GM18870 (cell line): Measurements from ENCODE around the gene ACTN2.
A peak's percentile ranks its signal among the peaks of the same experiment; 100 is the strongest.

Experiments
- ATAC-seq: cut with Tn5 transposase; IDR thresholded peaks from one replicate; pipeline ENCODE4 v1.9.1; 2021; ENCODE audit warnings: moderate library complexity; ENCODE audit not compliant: unreplicated experiment

The ACTN2 gene

DNA sequence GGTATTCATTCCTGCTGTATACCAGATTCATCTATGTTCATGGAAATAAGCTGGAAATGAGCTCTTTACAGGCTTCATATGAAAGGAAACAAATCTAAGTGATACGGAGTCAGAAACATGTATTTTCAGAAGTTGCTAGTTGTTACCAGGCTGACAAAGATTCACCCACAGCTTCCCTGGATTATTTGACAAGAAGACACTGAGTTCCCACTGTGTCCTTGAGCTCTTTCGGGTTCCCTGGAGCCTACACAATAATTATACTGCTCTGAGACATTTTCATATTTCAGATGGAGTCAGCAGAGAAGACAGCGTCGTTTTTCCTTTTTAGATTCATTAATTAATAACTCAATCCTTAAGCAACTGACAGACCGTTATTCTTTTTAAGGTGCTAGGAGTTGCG, 79.5 kb downstream of the ACTN2 start:
- no peak for ATAC-seq

DNA sequence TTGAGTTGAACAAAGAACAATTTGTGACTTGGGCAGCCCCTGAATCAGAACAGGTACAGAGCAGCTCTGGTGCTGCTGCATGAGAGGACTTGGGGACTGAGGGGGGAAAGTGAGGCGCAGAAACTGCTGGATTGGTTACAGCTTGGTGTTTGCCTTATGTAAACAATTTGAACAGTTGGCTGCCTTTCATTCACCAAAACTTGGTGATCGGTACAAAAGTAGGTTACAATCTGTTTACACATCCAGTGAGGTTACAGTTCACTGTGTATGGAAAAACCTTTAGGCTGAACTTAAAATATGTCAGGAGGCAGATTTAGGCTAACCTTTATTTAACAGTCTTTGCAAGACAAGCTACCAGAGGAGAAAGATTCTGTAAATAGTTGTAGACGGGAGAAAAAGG, 80.2 kb downstream of the ACTN2 start:
- no peak for ATAC-seq

DNA sequence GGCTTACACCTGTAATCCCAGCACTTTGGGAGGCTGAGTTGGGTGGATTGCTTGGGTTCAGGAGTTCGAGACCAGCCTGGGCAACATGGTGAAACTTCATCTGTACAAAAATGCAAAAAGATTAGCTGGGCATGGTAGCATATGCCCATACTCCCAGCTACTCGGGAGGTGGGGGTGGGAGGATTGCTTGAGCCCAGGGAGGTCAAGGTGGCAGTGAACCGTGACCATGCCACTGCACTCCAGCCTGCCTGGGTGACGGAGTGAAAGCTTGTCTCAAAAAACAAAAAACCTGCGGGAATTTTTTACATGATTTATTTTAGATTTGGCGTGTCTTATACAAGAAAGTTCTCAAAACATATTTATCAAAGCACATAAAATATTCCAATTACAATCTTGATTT, 81.0 kb downstream of the ACTN2 start:
- no peak for ATAC-seq

DNA sequence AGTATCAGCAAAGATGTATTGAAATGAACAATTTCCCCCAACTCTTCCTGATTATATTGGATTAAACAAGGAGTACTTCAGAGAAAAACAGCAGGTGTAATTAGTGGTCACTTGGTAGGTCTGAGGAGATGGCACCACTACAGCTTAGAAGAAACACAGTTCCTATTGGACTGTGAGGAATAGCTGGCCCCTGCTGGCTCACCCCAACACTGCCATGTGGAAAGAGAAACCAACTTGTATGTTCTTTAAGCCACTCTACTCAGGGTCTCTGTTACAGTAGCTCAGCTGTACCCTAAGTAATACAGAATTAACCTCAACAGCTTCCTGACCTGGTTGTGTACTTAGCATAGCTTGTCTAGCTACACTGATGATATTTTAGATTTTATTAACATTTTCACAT, 82.3 kb downstream of the ACTN2 start:
- ATAC-seq, result no peak

DNA sequence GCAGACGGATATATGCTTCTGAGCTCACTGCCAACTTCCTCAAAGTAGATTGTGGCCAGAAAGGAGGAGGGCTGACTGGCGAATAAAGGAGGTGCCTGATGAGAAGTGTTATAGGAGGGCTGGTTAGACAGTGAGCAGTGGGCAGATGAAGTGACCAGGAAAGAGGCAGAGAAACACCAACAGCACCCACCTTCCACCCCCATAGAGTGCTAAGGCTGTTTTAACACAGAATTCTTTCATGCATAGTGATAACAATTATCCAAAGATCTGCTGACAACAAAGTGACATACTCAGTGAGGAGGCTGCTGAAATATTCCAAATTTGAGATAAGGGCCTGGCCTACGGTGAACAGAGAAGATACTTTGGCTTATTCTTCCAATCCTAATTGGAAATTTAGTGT, 87.6 kb downstream of the ACTN2 start:
- no peak for ATAC-seq

DNA sequence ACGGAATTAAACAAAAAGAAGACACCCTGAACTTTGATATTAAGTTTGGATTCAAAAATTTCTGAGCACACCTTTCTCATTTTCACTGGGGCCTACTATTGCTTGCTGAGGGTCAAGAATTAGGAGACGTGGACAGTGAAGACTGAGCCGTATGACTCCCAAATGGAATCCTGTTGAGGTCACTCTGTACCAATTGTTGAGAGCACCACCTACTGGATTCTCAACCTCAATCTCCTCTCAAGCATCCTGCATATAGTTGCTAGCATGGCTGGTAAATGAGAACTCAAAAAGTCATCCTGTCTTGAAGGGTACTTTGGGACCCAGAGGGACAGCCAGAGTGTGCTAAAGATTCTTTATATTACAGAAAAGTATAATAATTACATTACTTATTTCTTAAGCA, 88.6 kb downstream of the ACTN2 start:
- no peak for ATAC-seq

DNA sequence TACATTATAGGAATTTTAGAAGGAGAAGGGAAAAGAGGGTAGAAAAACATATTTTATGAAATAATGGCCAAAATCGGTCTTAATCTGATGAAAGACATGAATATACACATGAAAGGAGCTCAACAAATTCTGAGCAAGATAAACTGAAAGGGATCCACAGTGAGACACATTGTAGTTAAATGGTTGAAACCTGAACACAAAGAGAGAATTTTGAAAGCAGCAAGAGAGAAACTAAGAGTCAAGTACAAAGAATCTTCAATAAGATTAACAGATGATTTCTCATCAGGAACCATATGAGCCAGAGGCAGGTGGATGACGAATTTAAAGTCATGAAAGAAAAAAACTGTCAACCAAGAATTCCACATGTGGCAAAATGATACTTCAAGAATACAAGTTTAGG, 93.0 kb downstream of the ACTN2 start:
- ATAC-seq, result no peak

DNA sequence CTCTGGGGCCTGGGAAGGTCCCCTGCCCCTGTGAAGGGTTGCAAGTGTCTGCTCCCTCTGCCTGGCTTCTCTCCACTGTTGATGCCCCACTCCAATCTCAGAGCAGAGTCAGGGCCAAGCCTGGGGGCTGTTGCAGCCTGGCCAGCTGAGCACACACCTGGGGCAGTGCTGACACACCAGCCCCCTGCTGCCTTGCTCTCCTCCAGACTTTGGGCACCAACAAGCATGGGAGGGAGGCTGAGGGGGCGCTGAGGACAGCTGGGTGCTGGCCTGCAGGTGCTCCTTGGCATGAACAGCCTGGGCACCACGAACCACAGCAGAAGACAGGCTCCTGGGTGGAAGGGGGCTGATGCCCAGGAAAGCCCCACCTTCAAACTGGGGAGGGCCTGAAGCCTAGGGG, 99.2 kb downstream of the ACTN2 start:
- ATAC-seq, result no peak

DNA sequence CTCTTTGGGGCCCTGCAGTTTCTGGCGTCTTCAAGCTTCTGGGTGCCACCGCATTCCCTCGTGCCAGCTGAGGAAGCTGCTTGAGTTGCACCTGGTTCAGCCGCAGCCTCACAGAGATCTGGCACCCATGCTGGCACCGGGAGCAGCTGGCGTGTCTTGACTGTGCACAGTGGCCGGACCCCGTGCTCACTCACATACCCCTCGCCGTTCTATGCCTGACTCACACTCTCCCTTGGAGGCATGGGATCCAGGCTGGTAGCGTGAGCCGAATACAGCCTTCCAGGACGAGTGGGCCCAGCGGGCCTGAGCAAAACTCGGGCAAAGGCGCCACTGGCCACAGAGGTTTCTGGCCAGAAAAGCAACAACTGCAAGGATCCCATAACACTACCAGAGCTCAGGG, 100.2 kb downstream of the ACTN2 start:
- ATAC-seq, result no peak

DNA sequence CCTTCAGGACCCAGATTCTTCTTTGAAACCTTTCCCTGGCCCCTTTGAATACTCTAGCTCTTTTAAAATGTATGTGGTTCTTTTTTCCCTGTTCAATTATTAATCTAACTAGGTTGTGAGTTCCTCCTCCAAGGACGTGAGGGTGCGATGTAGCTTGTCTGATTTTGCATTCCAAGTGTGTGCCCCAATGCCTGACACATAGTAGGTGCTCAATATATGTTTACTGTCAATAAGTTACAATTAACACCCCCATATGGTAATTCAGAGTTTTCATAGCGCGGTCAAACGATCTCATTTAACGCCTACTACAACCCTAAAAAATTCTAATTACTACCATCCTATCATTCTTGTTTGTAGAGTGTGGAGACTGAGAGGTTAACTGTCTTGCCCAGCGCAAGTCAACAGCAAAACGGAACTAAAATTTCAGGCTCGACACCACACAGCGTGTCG, 108.3 kb downstream of the ACTN2 start:
- ATAC-seq, result no peak

DNA sequence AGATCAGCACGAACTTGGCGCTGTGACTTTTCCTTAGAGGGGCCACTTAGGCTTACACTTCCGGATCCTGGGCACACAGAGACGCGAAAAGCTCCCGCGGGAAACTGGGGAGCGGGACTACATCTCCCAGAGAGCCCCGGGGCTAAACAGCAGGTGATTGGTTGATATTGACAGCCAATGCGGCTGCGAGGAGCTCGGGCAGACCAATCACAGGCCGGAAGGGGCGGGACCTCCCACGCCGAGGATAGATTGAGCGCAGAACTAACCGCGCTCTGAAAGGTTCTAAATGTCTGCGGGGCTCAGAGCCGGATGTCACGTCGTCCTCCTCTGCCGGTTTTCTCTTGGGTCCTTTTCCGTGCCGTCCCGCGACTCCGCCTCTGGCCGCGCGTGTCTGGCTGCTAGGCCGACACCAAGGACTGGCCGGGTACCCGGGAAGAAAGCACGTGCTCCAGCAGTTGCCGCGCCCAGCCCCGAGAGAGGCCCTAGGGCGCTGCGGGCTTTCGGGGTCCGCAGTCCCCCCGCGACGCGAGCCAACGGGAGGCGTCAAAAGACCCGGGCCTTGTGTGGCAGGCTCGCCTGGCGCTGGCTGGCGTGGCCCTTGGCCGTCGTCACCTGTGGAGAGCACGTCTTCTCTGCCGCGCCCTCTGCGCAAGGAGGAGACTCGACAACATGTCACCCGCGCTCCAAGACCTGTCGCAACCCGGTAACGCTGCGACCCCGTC, 108.9 kb downstream of the ACTN2 start, which contains the start of gene MTR:
Gene MTR, plus strand, starts transcription at position 258 of the 722 bp plus-strand sequence. Its CDS starts 412 bp downstream, at position 670.
- ATAC-seq, result peak; percentile 98

DNA sequence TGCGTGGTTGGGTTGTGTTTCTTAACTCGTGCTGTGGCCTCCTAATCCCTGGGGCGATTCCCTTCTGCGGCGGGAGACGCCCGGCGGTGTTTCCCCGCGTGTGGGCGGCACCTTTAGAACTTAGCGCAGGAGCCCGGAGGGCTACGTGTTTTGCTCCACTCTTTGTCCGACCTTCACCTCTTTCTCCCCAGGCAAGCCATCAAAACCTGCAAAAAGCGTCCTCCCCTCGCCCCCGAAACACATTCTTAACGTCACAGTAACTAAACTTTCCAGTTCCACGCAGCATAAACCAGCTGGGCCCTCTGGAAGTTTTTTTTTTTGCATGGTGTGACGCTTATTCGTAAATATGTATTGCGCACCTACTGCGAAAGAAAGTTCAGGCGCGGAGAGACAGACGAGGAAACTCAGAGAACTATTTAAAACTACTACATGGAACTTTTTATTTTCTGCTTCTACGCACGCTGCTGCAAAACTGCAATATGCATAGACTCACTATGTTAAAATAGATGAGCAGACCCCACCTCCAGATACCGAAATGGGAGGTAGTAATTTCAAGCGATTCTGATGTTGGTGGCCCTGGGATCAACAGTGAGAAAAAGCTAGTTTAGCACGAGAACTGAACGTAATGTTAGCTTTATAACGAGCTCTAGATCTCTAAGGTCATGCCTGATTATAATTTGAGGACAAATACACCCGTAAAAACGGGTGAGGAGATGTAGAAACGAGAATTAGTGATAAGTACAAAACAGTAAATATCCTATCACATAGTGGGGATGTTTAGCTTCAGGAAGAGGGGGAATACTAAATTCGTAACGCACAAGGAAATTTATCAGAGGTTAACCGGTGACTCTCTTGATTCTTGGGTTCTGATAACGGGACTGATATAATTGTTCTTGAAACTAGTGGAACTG, 109.7 kb downstream of the ACTN2 start:
- ATAC-seq, result peak; percentile 21

DNA sequence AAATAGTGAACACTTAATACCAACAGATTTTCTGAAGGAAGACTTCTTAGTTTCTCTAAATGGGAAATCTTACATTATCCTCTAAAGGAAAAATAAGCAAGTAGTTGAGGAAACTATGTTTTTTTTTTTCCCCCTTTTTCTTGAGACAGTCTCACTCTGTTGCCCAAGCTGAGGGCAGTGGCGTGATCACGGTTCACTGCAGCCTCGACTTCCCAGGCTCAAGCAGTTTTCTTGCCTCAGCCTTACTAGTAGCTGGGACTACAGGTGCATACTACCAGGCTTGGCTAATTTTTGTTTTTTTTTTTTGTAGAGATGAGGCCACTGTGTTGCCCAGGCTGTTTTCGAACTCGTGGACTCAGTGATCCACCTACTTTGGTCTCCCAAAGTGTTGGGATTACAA, 112.7 kb downstream of the ACTN2 start:
- no peak for ATAC-seq

DNA sequence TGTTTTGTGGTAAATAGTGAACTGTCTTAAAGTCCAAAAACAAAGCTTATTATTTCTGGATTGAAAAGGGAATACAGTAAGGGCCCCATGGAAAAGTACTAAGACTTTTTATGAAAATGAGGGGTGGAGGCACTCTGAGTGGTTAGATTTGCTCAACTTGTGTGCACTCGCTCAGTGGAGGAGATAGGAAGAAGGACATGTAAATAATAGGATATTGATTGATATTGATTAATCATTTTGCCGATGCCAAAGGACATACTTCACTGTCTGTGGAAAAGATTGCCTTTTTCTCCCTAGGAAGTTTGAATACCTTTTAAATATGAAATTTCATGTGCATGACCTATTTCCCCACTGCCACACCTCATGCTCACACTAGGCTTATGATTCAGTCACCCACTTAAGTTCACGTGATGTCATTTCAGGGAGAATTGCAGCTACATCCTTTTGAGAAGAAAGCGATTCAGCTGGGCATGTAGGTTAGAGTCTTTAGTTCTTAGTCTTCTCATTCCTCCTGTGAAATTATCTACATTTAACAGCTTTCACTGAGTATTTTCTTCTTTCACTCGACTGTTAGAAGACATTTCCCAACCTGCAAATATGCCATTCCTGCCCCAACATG, 113.8 kb downstream of the ACTN2 start:
- ATAC-seq, result no peak

DNA sequence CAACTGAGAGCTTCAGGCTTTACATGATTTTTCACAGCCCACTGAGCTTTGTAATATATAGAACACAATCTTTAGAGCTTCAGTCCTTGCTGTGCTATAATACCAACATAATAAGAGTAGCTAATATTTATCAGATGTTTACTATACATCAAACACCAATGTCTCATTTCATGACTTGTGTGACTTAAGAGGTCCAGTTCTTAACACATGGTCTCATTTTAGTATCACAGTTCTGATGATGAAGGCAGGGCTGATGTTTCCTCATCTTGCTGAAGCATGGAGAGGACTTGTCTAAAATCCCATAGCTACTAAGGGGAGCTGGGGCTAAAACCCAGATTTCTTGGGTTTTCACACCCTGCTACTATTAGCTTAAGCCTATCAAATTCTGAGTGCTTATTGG, 114.3 kb downstream of the ACTN2 start:
- ATAC-seq, result no peak

DNA sequence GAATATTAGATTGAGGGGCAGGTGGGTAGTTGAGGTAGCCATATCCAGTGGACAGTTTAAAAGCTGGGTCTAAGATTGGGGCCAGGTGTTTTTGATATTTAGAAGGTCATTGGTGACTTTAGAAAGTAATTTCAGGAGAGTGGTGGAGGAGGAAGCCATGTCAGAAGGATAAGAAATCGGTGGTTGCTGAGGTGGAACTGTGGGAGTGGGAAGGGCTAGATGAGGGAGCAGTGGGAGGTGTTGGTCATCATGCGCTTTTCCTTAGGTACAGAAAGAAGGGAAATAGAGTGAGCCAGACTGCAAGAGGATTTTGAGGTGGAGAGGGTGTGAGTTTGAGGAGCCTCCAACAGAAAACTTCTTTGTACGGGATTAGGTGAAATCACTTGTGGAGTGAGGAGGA, 116.0 kb downstream of the ACTN2 start:
- ATAC-seq, result no peak

DNA sequence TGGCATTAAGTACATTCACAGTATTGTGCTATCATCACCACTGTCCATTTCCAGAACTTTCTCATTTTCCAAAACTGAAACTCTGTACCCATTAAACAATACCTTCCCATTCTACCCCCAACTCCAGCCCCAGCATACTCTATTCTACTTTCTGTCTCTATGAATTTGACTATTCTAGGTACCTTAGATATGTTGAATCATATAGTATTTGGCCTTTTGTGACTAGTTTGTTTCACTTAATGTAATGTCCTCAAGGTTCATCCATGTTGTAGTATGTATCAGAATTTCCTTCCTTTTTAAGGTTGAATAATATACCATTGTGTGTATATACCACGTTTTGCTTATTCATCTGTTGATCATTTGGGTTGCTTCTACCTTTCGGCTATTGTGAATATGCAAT, 120.3 kb downstream of the ACTN2 start:
- no peak for ATAC-seq

DNA sequence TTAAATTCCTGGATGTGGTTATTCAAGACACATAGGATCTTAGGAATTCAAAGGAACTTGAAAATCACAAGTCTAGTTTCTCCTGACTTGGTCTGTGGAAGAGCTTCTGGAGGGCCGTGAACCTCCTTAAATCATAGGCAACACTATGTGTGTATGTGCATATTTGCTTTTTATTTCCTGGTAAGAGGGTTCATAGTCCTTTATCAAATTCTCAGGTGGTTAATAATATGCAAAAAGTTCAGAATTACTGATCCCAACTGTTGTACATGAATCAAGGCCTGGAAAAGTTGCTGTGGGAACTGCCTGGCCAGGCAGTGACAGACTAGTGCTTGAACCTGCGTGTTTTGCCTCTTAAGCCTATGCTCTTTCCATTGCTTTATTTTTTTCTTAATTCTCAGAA, 121.7 kb downstream of the ACTN2 start:
- no peak for ATAC-seq

DNA sequence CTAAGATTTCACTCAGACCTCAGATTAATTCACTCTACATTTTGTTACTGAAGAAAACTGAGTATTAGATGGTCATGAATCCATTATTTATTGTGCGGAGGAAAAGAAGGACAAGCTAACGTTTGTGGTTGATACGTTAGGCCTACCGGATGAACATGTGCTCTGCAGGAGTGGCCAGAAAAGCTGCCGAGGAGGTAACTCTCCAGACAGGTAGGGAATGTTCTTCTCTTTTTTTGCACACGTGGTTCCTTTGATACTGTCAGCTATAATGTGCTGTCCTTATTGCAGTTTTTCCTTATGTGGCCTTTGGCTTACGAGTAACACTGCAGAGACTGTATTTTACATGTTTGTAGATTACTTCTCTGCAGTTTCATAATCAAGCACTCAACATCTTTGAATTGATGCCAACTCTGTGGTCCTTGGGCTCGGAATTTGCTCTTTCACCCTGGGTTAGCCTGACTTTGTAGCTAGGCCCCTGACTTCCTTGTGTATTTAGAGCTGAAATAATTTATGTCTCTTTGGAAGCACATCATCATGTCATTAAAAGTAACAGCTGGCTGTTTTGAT, 122.3 kb downstream of the ACTN2 start:
- ATAC-seq, result no peak

DNA sequence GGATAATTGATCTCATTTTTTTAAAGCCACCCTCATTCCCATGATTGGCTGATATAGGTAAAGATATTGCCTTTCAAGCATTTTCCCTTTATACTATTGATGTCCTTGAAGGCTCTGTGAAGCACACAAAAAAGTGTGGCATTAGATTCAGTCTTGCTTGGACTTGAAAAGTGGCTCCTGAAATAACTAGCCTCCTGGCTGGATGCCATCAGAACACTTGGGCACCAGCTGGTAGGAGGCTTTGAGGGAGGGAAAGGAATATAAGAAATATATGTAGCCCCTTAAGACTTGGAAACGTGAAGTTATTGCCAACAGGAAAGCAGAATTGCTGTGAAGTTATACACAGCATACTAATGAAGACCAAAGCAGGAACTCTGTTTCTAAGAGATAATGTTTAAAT, 122.8 kb downstream of the ACTN2 start:
- ATAC-seq, result no peak

DNA sequence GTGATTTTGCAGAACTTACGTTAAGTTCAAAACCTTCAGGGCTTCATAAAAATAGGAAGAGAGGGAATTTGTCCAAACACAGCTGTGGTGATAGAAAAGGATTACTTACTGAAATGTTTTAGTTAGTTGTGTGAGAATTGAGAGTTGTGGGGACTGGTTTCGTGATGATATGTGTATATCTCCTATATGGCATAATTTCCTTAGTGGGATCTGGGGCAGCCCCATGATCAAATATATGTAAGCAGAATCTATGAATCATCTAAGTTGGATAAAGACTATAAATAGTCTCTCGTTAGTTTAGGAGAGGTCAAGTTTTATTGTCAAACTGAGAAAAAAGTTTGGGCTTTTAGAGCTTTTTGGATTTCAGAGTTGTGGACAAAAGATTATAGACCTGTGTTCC, 123.7 kb downstream of the ACTN2 start:
- ATAC-seq, result no peak
